ENCODE results near the gene LRRC43. TPM values are rescaled to one million over a fixed set of nuclear protein-coding genes. Genes with fewer than 3 reads are reported as not detected.

LRRC43 gene
- total and polyA plus RNA-seq, 4 donors, result 0.03 to 0.67 (median 0.13) TPM; not detected in 1

GRCh38 chr12:122145505-122146330 is 37.2 kb upstream of the LRRC43 start:
- WGBS, result 94% methylated on average over 23 of the region's 23 CpGs
- Histone ChIP-seq H3K9ac (ENCODE audit: low read depth in 1 of 2, low read length in 2 of 2) (no peak overlapping the region), H3K9me3 (ENCODE audit: control insufficient read depth in 4 of 4, low read length in 3 of 4) (no peaks in the 10 kb centered on the region), H3K27me3 (ENCODE audit: control insufficient read depth in 4 of 4, insufficient read depth in 4 of 4, low read length in 3 of 4) (no peaks in the 10 kb centered on the region), H3K27ac (ENCODE audit: low read depth in 1 of 2, low read length in 2 of 2) (no peak overlapping the region), H3K4me1 (ENCODE audit: control insufficient read depth in 4 of 4, insufficient read depth in 4 of 4, low read length in 3 of 4) (no peaks in the 10 kb centered on the region), H3K36me3 (ENCODE audit: control insufficient read depth in 4 of 4, insufficient read depth in 3 of 4, low read depth in 1 of 4, low read length in 3 of 4) (peaks cover 11 to 33% (median 19%) of the 10 kb centered on the region in 4 donors), H3K4me3 (ENCODE audit: low read depth in 1 of 3, low read length in 3 of 3) (no peak overlapping the region)
- DNase-seq (ENCODE audit: low spot score), result no peak
- no peak for TF ChIP-seq GABPA (IDR thresholded peaks at IDR 0.05 in 1 of 2, conservative IDR thresholded peaks at IDR 0.05 in 1 of 2)
- TF ChIP-seq JUND (IDR thresholded peaks at IDR 0.05), result no peak

GRCh38 chr12:122147514-122148290 is 35.2 kb upstream of the LRRC43 start:
- Histone ChIP-seq H3K36me3 (ENCODE audit: control insufficient read depth in 4 of 4, insufficient read depth in 3 of 4, low read depth in 1 of 4, low read length in 3 of 4) (peaks cover 0 to 14% (median 5%) of the 10 kb centered on the region in 4 donors), H3K4me1 (ENCODE audit: control insufficient read depth in 4 of 4, insufficient read depth in 4 of 4, low read length in 3 of 4) (no peaks in the 10 kb centered on the region), H3K9ac (ENCODE audit: low read depth in 1 of 2, low read length in 2 of 2) (no peak overlapping the region), H3K27me3 (ENCODE audit: control insufficient read depth in 4 of 4, insufficient read depth in 4 of 4, low read length in 3 of 4) (no peaks in the 10 kb centered on the region), H3K4me3 (ENCODE audit: low read depth in 1 of 3, low read length in 3 of 3) (no peak overlapping the region), H3K9me3 (ENCODE audit: control insufficient read depth in 4 of 4, low read length in 3 of 4) (no peaks in the 10 kb centered on the region), H3K27ac (ENCODE audit: low read depth in 1 of 2, low read length in 2 of 2) (peak overlapping the region in 1 of 2 donors; percentile 7)
- no peak for DNase-seq (ENCODE audit: low spot score)
- WGBS, result 84% methylated on average over 21 of the region's 21 CpGs
- TF ChIP-seq EGR1 (IDR thresholded peaks at IDR 0.05; ENCODE audit: low read depth in 2 of 2), result no peak
- TF ChIP-seq NR2F2 (IDR thresholded peaks at IDR 0.05), result no peak
- TF ChIP-seq HNF4G (IDR thresholded peaks at IDR 0.05), result no peak
- TF ChIP-seq HNF4A (conservative IDR thresholded peaks at IDR 0.05), result no peak
- TF ChIP-seq TAF1 (conservative IDR thresholded peaks at IDR 0.05), result no peak
- TF ChIP-seq SP1 (IDR thresholded peaks at IDR 0.05), result no peak
- TF ChIP-seq ZBTB33 (IDR thresholded peaks at IDR 0.05), result no peak
- TF ChIP-seq ATF3 (IDR thresholded peaks at IDR 0.05), result no peak

- no peak overlapping the region for H3K27ac ChIP-seq (ENCODE audit: low read depth in 1 of 2, low read length in 2 of 2)
- no peak for DNase-seq (ENCODE audit: low spot score)
- no peak for TF ChIP-seq FOXA1 (IDR thresholded peaks at IDR 0.05)
- no peak for TF ChIP-seq REST (IDR thresholded peaks at IDR 0.05)
- TF ChIP-seq RXRA (IDR thresholded peaks at IDR 0.05), result no peak
- H3K4me1 ChIP-seq (ENCODE audit: control insufficient read depth in 4 of 4, insufficient read depth in 4 of 4, low read length in 3 of 4), result no peaks in the 10 kb centered on the region
- no peaks in the 10 kb centered on the region for H3K27me3 ChIP-seq (ENCODE audit: control insufficient read depth in 4 of 4, insufficient read depth in 4 of 4, low read length in 3 of 4)
- WGBS, result 62% methylated on average over 6 of the region's 6 CpGs
- H3K4me3 ChIP-seq (ENCODE audit: low read depth in 1 of 3, low read length in 3 of 3), result no peak overlapping the region
- H3K36me3 ChIP-seq (ENCODE audit: control insufficient read depth in 4 of 4, insufficient read depth in 3 of 4, low read depth in 1 of 4, low read length in 3 of 4), result peaks cover 0 to 5% (median under 1%) of the 10 kb centered on the region in 4 donors
- H3K9ac ChIP-seq (ENCODE audit: low read depth in 1 of 2, low read length in 2 of 2), result no peak overlapping the region
- no peaks in the 10 kb centered on the region for H3K9me3 ChIP-seq (ENCODE audit: control insufficient read depth in 4 of 4, low read length in 3 of 4)
Measured at GRCh38 chr12:122148657-122149056, 34.3 kb upstream of the LRRC43 start.
